Omental fat pad (tissue), 4 donors: ENCODE measurements around the gene FBXL3. TPM values are rescaled to one million over a fixed set of nuclear protein-coding genes. Genes with fewer than 3 reads are reported as not detected.

ENCODE experiments used
- ATAC-seq: fragments of 150-250 bp; one replicate; pipeline ENCODE4 v1.9.1; 2016; ENCODE audit warnings: mild to moderate bottlenecking, moderate library complexity; ENCODE audit not compliant: low FRiP score
- DNase-seq: peaks from one replicate; pipeline ENCODE4 v3.0.0-alpha.2; 2019; ENCODE audit warnings: low spot score
- CTCF ChIP-seq, 3 donors: fragments of 450-650 bp; IDR thresholded peaks; one replicate each; pipeline ENCODE4 v1.5.1; 2016 to 2017; ENCODE audit warnings: antibody characterized with exemption in 3 of 3, mild to moderate bottlenecking in 3 of 3, moderate library complexity in 2 of 3
- total RNA-seq, 4 donors: library from RNA; depleted of rRNA; stranded (reverse); fragments of >200 nt; gene quantifications; one replicate each; pipeline ENCODE4 v1.1.0, GENCODE V29; 2016

FBXL3 gene
- total RNA-seq, 4 donors from 2014 or later, result 62.3 to 121 (median 74.8) TPM

GRCh38 chr13:77001540-77001939 lies 25.4 kb downstream of the FBXL3 start:
- ATAC-seq (no peak), DNase-seq (no peak)
- TF ChIP-seq CTCF (IDR thresholded peaks at IDR 0.05), result no peak

DNA sequence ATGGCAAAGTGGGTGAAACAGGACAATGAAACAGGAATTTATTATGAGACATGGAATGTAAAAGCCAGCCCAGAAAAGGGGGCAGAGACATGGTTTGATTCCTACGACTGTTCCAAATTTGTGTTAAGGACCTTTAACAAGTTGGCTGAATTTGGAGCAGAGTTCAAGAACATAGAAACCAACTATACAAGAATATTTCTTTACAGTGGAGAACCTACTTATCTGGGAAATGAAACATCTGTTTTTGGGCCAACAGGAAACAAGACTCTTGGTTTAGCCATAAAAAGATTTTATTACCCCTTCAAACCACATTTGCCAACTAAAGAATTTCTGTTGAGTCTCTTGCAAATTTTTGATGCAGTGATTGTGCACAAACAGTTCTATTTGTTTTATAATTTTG lies 26.5 kb downstream of the FBXL3 start:
- ATAC-seq, result no peak
- TF ChIP-seq CTCF (IDR thresholded peaks at IDR 0.05), result no peak
- DNase-seq, result no peak

DNA sequence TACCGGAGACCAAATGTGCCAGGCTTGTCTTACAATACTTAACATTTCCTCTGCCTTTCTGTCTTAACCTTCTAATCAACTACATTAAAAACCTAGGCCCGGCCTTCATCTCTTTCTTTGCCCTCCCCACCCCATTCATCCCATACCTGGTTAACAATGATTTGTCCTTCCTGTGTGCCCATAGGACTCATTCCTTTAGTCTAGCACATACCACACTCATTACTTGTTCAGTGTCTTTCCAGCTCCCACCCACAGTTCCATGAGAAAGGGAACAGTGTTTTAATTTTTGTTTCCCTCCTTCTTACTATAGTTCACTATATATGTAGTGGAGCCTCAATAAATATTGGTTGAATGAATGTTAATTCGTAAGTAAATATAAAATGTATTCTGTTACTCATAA lies 32.7 kb downstream of the FBXL3 start:
- no peak for TF ChIP-seq CTCF (IDR thresholded peaks at IDR 0.05)
- DNase-seq (no peak), ATAC-seq (no peak)

GRCh38 chr13:76993473-76993872 lies 33.5 kb downstream of the FBXL3 start:
- no peak for ATAC-seq
- no peak for TF ChIP-seq CTCF (IDR thresholded peaks at IDR 0.05)
- DNase-seq, result no peak

- DNase-seq (no peak), ATAC-seq (peak; percentile 34)
- TF ChIP-seq CTCF (IDR thresholded peaks at IDR 0.05), result no peak
These were observed 33.9 kb downstream of the FBXL3 start for GRCh38 chr13:76993021-76993420.

GRCh38 chr13:76992548-76993001 lies 34.4 kb downstream of the FBXL3 start:
- ATAC-seq, result peak; percentile 34

More at GRCh38 chr13:76992548-76993001, 34.4 kb downstream of the FBXL3 start:
- TF ChIP-seq CTCF (IDR thresholded peaks at IDR 0.05), result no peak
- DNase-seq, result no peak
